T-helper 2 cell treated with Interferon-gamma antibody and Interleukin-4, amounts not matched to agents 5 μg/mL and 100 μg/mL, for 36 hours (primary cell): ENCODE results near the gene ADM2.

Experiments
- DNase-seq: peaks from one replicate; pipeline ENCODE4 v3.0.0; 2021; ENCODE audit warnings: low spot score
- H3K27ac Mint-ChIP-seq: one replicate; pipeline ENCODE4 v1.8.0; 2021; ENCODE audit warnings: mild to moderate bottlenecking, mixed read lengths
- H3K27me3 Mint-ChIP-seq: one replicate; pipeline ENCODE4 v1.8.0; 2021; ENCODE audit warnings: low read depth, mixed read lengths
- H3K36me3 Mint-ChIP-seq: one replicate; pipeline ENCODE4 v1.8.0; 2021; ENCODE audit warnings: low read depth, mixed read lengths
- H3K4me1 Mint-ChIP-seq: one replicate; pipeline ENCODE4 v1.8.0; 2021; ENCODE audit warnings: low read depth, mixed read lengths
- H3K4me3 Mint-ChIP-seq: one replicate; pipeline ENCODE4 v1.8.0; 2022; ENCODE audit warnings: mild to moderate bottlenecking, moderate library complexity, mixed read lengths
- H3K9me3 Mint-ChIP-seq: one replicate; pipeline ENCODE4 v1.8.0; 2021; ENCODE audit warnings: mixed read lengths

The ADM2 gene

DNA sequence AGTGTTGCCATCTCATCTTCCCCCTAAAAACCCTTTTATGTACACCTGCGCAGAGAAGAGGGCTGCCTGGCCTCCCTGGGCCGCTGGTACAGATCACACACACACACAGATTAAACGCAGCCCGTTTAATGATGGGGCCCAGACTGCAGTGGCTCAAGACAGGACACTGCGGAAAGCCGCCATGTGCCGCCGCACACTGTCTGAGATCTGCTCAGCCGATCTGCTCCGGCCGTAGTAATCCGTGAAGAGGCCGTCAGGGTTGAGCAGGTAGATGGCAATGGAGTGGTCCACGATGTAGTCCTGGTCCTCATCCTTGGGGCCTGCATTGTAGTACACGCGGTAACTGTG lies 42.1 kb downstream of the ADM2 start:
- H3K36me3 Mint-ChIP-seq = peaks cover 35% of the 10 kb centered on the region
- H3K27ac Mint-ChIP-seq = peak overlapping the region; percentile 31
- H3K4me1 Mint-ChIP-seq = peaks cover 25% of the 10 kb centered on the region
- no peaks in the 10 kb centered on the region for H3K9me3 Mint-ChIP-seq
- H3K27me3 Mint-ChIP-seq = no peaks in the 10 kb centered on the region
- DNase-seq = no peak
- H3K4me3 Mint-ChIP-seq = no peak overlapping the region

DNA sequence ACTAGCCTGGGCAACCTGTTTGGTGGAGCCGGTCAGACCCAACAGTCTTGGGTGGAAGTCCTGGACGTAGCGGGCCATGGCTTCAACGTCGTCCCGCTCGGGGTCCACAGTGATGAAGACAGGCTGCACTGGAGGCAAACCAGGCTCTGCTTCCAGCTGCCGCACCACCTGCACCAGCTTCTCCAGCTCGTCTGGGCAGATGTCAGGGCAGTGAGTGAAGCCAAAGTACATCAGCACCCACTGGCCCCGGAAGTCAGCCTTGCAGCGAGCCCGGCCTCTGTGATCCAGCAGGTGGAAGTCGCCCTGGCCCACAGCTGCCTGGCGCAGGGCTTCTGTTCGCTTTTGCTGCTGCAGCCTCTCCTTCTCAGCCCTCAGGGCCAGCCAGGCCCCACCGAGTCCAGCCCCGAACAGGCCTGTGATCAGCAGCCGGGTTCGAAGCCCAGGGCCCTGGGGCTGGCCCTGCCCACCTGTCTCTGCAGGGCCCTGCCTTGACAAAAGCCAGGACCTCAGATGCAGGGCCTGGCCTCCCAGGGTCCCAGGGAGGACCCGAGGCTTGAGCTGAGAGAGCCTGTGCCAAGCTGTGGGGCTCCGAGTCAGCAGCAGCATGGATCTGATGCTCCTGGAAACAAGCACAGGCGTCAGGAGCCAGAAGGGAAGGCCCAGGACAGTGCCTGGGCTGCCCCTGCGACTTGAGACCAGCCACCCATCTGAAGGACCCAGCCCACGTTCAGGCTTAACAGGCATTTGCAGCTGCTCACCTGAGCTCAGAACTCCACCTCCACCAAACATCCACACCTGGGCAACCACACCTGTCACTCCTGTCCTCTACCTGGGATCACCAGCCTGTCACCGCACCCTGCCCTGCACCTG lies 42.7 kb downstream of the ADM2 start:
- H3K27ac Mint-ChIP-seq = peak overlapping the region; percentile 92
- no peaks in the 10 kb centered on the region for H3K27me3 Mint-ChIP-seq
- H3K9me3 Mint-ChIP-seq = no peaks in the 10 kb centered on the region
- peaks cover 34% of the 10 kb centered on the region for H3K36me3 Mint-ChIP-seq
- H3K4me1 Mint-ChIP-seq = peaks cover 28% of the 10 kb centered on the region
- peak overlapping the region; percentile 96 for H3K4me3 Mint-ChIP-seq
- no peak for DNase-seq

DNA sequence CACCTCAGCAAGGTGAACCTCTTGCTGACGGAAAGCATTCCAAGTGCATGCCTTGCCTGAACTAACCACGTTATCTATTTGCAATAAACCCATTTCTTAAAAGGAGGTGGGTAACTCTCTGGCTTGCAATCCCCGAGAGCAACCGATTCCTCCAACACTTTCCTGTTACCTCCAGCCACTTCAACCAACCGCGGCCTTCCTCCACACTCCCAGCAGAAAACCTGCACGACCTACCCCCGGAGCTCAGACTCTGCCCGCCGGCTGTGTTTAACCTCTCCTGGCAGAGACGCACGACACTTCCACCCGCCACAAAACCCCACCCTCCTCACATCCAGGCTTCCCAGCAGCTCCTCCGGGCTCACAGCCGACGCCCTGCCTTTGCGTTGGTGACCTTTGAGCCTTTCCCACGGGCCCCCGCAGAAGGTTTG lies 43.3 kb downstream of the ADM2 start:
- H3K4me3 Mint-ChIP-seq = peak overlapping the region; percentile 96
- no peak for DNase-seq
- H3K27me3 Mint-ChIP-seq = no peaks in the 10 kb centered on the region
- no peaks in the 10 kb centered on the region for H3K9me3 Mint-ChIP-seq
- H3K27ac Mint-ChIP-seq = peak overlapping the region; percentile 92
- peaks cover 30% of the 10 kb centered on the region for H3K36me3 Mint-ChIP-seq
- peaks cover 28% of the 10 kb centered on the region for H3K4me1 Mint-ChIP-seq

DNA sequence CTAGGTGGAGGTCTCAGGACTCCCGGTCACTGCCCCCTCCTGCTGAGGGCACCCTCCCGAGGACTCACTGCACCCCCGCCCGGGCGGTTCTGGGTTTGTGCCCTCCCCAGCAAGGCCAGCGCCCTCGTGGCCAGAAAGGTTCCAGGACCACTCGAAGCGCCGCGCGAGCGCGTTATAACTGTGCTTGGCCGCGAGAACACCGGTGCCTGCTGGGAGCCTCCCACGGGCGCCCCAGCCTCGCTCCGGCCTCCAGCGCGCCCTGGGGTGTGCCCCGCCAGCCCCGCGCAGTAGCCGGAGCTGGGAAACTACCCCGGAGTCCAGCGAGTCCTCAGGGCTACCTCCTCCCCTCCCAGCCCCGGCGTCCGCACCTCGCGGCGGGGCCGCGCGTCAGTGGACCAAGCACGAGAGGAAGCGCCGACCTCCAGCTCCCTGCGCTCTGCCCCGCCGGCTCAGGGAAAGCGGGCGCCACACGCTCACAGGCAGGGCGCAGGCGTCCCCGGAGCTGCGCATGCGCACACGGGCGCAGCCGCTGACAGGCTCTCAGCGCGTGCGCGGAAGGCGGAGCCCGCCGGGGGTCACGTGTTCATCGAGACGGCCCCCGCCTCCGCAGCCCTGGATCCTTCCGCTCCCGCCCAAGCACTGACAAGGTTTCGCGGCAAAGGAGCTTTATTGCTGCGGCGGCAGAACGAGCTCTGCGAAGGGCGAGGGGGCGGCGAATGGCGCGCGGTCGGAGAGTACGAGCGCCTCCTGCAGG lies 43.9 kb downstream of the ADM2 start, which contains the start of gene SCO2:
Gene SCO2 (minus strand): TSS at position 495 of the 754 bp plus-strand sequence. CDS start 1,187 bp downstream, outside the sequence.
- H3K9me3 Mint-ChIP-seq = no peaks in the 10 kb centered on the region
- peak within 1 kb of the TSS; percentile 92 for H3K27ac Mint-ChIP-seq
- peaks cover 28% of the 10 kb centered on the region for H3K4me1 Mint-ChIP-seq
- H3K27me3 Mint-ChIP-seq = no peaks in the 10 kb centered on the region
- peak within 1 kb of the TSS; percentile 96 for H3K4me3 Mint-ChIP-seq
- peak; percentile 99 for DNase-seq
- H3K36me3 Mint-ChIP-seq = peaks cover 27% of the 10 kb centered on the region

DNA sequence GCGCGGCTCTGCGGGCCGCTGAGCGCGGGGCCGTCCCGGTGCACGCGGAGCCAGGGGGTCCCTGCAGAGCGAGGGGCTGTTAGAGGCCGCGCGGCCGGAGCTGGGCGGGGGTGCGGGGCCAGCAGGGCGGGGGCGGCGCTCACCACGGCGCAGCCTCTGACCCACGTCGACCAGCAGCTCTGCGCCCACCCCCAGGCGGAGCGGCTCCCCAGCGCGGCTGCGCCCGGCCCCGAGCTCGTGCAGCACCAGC lies 44.4 kb downstream of the ADM2 start:
- Mint-ChIP-seq H3K36me3 (peaks cover 28% of the 10 kb centered on the region), H3K27ac (peak overlapping the region; percentile 83), H3K9me3 (no peaks in the 10 kb centered on the region)

DNA sequence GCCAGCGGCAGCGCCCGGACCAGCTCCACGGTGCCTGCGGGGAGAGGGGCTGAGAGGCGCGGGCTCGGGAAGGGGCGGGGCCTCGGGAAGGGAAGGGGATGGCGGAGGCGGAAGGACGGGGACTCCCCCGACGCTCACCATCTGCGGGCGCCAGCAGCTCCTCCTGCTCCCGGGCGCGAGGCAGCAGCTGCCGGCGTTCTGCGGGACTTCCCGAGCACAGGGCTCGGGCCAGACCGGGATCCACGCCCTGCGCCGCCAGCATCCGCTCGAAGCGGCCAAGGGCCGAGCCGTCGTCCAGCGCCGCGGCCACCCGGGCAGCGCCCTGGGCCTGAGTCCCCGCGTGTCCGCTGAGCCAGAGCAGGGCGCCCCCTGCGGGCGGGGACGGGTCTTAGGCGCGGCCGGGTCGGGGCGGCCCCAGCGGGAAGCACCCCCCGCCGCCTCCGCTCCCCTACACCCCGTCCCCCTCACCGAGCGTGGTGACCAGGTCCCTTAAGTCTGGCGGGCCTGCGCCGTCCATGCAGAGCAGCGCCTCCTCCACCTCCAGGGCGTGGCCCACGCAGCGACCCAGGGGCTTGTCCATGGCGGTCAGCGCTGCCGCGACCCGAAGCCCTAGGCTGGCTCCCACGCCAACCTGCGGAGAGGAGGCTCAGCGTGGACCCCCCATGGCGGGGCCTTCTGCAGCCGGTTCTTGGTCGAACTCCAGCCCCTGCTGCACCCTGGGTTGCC lies 44.9 kb downstream of the ADM2 start:
- H3K27me3 Mint-ChIP-seq = no peaks in the 10 kb centered on the region
- DNase-seq = peak; percentile 85
- H3K27ac Mint-ChIP-seq = peak overlapping the region; percentile 82
- H3K9me3 Mint-ChIP-seq = no peaks in the 10 kb centered on the region
- peaks cover 28% of the 10 kb centered on the region for H3K36me3 Mint-ChIP-seq
- H3K4me3 Mint-ChIP-seq = peak overlapping the region; percentile 82
- H3K4me1 Mint-ChIP-seq = peaks cover 28% of the 10 kb centered on the region

More for the DNA sequence above, 44.4 kb downstream of the ADM2 start:
- Mint-ChIP-seq H3K4me3 (peak overlapping the region; percentile 96), H3K4me1 (peaks cover 28% of the 10 kb centered on the region), H3K27me3 (no peaks in the 10 kb centered on the region)
- no peak for DNase-seq

DNA sequence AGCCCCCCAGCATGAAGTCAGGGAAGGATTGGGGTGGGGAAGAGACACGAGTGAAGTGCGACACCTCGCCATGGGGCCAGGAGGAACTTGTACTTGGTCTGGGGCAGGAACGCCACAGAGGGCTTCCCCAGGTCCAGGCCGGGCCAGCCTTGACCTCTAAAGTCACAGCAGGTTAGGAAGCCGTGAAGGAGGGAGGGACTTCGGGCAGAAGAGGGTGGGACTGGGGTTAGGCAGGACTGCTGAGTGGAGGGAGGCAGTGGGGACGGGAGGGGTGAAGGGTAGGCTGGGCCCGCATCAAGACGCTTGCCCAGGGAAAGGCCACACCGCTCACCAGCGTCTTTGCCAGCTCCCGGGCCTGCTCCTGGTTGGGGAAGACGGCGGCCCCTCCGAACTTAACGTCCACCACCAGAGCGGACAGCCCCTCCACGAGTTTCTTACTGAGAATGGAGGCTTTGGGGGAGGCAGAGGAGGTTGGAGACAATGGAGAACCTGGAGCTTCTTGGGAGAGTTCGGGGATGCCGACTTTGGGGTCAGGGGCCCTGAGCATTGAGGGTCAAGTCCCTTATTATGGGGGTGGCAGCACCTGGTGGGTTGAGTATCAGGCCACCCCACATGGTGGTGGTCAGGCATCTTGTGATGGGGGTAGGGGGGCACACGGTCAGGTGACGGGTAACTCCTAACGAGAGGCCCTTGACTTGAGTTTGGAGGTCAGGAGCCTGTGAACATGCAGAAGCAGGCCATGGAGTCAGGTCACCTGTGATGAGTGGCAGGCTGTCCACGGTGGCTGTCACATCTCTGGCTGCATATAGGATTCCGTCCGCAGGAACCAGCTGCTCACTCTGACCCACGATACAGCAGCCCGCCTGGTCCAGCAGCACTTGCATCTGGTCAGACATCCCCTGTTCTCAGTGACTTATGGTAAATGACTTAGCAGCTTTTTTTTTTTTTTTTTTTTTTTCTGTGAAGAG lies 45.8 kb downstream of the ADM2 start:
- peaks cover 28% of the 10 kb centered on the region for H3K4me1 Mint-ChIP-seq
- peaks cover 28% of the 10 kb centered on the region for H3K36me3 Mint-ChIP-seq
- peak; percentile 43 for DNase-seq
- peak overlapping the region; percentile 82 for H3K27ac Mint-ChIP-seq
- H3K27me3 Mint-ChIP-seq = no peaks in the 10 kb centered on the region
- peak overlapping the region; percentile 82 for H3K4me3 Mint-ChIP-seq
- no peaks in the 10 kb centered on the region for H3K9me3 Mint-ChIP-seq

DNA sequence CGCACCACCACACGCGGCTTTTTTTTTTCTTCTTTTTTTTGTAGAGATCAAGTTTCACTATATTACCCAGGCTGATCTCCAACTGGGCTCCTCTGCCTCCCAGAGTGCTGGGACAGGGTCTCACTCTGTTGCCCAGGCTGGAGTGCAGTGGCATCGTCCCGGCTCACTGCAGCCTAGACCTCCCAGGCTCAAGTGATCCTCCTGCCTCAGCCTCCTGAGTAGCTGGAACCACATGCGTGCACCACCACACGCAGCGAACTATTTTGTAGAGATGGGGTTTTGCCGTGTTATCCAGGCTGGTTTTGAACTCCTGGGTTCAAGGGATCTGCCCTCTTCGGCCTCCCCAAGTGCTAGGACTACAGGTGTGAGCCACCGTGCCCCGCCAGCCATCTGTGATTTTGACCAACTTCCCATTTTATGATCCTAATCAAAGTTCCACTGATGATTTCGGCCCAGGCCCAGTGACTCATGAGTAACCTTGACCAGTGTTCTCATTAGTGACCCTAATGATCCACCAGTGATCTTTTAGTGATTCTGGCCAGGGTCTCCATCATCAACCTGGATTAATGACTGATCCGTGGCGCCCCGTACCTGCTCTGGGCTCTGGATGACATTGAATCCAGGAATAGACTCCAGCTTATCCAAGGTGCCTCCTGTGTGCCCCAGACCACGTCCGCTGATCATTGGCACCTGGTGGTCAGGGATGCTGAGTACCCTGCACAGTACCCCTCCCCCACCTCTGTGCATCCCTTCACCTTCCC lies 46.8 kb downstream of the ADM2 start:
- Mint-ChIP-seq H3K27ac (peak overlapping the region; percentile 82), H3K4me3 (peak overlapping the region; percentile 82), H3K27me3 (no peaks in the 10 kb centered on the region), H3K36me3 (peaks cover 25% of the 10 kb centered on the region), H3K9me3 (no peaks in the 10 kb centered on the region), H3K4me1 (peaks cover 34% of the 10 kb centered on the region)
- DNase-seq = no peak

DNA sequence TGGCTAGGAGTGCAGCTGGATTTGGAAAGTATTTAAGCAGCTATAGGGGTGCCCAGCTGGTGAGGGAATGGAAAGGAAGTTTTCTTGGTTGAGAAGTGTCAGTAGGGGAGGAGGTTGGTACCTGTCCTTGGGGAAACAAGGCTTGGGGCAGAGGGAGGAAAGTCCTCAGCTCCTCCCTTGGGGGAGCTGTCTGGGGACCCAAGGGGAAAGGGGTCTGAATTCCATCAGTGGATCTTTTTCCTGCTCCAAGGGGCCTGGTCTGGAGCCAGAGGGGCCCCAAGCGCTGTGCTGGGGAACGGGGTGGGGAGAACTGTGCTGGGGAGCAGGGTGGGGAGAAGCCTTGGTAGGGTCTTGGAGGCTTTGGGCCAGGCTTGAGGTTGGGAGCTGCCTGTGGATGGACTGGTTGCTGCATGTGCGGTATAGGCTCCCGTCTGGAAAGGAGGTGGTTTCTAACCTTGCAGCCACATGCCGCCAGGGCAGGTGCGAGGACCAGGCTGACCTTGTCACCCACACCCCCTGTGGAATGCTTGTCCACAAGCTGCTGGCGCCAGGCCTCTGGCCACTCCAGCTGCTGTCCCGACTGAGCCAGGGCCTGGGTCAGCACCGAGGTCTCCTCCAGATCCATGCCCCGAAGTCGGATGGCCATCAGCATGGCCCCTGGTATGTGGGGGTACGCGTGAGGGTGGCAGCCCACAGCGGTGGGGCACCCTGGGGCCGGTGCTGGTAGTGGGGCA lies 47.5 kb downstream of the ADM2 start:
- Mint-ChIP-seq H3K9me3 (no peaks in the 10 kb centered on the region), H3K27me3 (no peaks in the 10 kb centered on the region), H3K27ac (peak overlapping the region; percentile 82), H3K4me3 (peak overlapping the region; percentile 82), H3K4me1 (peaks cover 41% of the 10 kb centered on the region), H3K36me3 (peaks cover 20% of the 10 kb centered on the region)
- DNase-seq = no peak

DNA sequence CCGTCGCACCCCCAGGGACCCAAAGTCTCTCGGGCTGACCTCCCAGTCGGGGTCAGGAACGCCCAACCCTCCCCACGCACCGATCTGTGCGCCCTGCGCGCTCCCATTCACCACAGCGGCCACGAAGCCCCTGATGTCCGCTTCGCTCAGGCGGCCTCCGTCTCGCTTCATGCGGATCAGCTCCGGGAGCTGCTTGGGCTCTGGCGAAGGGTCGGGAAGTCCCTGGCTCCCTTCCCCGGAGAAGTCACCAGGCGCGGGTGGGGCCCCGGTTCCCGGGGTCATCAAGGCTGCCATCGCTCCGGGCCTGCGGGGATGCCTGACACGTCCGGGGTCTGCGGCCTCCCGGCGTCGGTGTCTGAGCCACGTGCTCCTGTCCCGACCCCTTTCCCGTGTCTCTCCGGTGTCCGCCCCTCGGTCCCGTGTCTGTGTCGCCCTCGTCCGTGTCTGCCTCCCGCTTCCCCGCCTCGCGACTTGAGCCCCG lies 48.1 kb downstream of the ADM2 start:
- no peak for DNase-seq
- peak overlapping the region; percentile 55 for H3K27ac Mint-ChIP-seq
- peaks cover 18% of the 10 kb centered on the region for H3K36me3 Mint-ChIP-seq
- H3K4me3 Mint-ChIP-seq = peak overlapping the region; percentile 66
- no peaks in the 10 kb centered on the region for H3K9me3 Mint-ChIP-seq
- peaks cover 44% of the 10 kb centered on the region for H3K4me1 Mint-ChIP-seq
- no peaks in the 10 kb centered on the region for H3K27me3 Mint-ChIP-seq

DNA sequence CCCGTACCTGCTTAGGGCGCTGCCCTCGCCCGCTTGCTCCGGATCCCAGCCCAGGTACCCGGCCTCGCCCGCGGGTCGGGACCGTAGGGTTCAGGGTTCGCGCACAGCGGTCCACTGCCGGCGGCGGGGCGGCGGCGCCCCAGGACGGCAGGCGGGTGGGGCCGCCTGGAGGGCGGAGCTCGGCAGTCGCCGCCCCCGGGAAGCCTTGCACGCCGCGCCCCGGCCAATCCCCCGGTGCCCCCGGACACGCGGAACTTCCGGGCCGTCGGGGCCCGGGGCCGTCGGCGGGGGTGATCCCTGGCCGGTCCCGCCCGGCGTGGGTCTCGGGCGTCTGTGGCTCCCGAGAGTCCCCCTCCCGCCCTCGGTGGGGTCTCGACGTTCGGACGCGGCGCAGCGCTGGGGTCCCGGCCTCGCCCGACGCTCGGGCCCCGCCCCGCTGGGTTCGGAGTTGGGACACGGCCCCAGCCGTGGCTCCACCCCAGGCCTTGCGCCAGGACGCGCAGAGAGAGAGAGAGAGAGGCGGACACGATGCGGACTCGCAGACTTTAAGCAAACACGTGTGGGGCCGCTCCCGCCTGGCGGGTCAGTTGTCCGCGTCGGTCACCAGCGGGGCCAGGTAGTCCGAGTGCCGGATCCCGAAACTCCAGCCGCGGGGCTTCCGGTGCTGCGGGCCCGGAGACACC lies 48.7 kb downstream of the ADM2 start, which contains the start of gene TYMP:
Gene TYMP (minus strand): TSS at position 116 of the 683 bp plus-strand sequence. CDS start 303 bp downstream, outside the sequence.
- H3K4me1 Mint-ChIP-seq = peaks cover 41% of the 10 kb centered on the region
- DNase-seq = peak; percentile 82

More for the DNA sequence above, 48.7 kb downstream of the ADM2 start, which contains the start of gene TYMP:
- no peaks in the 10 kb centered on the region for H3K9me3 Mint-ChIP-seq
- no peaks in the 10 kb centered on the region for H3K27me3 Mint-ChIP-seq
- H3K27ac Mint-ChIP-seq = peak within 1 kb of the TSS; percentile 99
- H3K4me3 Mint-ChIP-seq = peak within 1 kb of the TSS; percentile 94
- H3K36me3 Mint-ChIP-seq = peaks cover 13% of the 10 kb centered on the region
